Lung (tissue), 12 donors: ENCODE results near the gene RASA2. TPM values are rescaled to one million over a fixed set of nuclear protein-coding genes. Genes with fewer than 3 reads are reported as not detected.

Experiments used
- ATAC-seq: fragments of 200-7000 bp; cut with Tn5 transposase; one replicate; pipeline ENCODE4 v1.9.1; 2020; ENCODE audit warnings: moderate number of reproducible peaks; ENCODE audit not compliant: insufficient read depth, low FRiP score
- DNase-seq, 3 donors: peaks; one replicate each; pipeline ENCODE4 v3.0.0-alpha.2; 2013 to 2017
- H3K27ac ChIP-seq, 2 donors: one replicate each; pipeline ENCODE4 v1.5.1; 2013; ENCODE audit warnings: mild to moderate bottlenecking in 2 of 2, moderate library complexity in 2 of 2, control low read depth in 1 of 2, inconsistent platforms in 1 of 2, low read depth in 1 of 2, low read length in 1 of 2
- H3K27me3 ChIP-seq, 3 donors: one replicate each; pipeline ENCODE4 v1.5.1; 2013; ENCODE audit warnings: low read length in 2 of 3; ENCODE audit not compliant: control insufficient read depth in 3 of 3, insufficient read depth in 3 of 3
- H3K36me3 ChIP-seq, 4 donors: one replicate each; pipeline ENCODE4 v1.5.1; 2013; ENCODE audit warnings: low read length in 4 of 4, mild to moderate bottlenecking in 1 of 4, moderate library complexity in 1 of 4; ENCODE audit not compliant: control insufficient read depth in 4 of 4, insufficient read depth in 4 of 4
- H3K4me1 ChIP-seq, 5 donors: one replicate each; pipeline ENCODE4 v1.5.1; 2013; ENCODE audit warnings: low read length in 5 of 5, mild to moderate bottlenecking in 2 of 5, moderate library complexity in 1 of 5; ENCODE audit not compliant: control insufficient read depth in 5 of 5, insufficient read depth in 5 of 5
- H3K4me3 ChIP-seq: one replicate; pipeline ENCODE4 v1.5.1; 2013; ENCODE audit warnings: mild to moderate bottlenecking, control low read depth, moderate library complexity
- H3K9ac ChIP-seq, 2 donors: one replicate each; pipeline ENCODE4 v1.5.1; 2013; ENCODE audit warnings: low read length in 2 of 2, control low read depth in 1 of 2; ENCODE audit not compliant: insufficient read depth in 1 of 2
- H3K9me3 ChIP-seq, 4 donors: one replicate each; pipeline ENCODE4 v1.5.1; 2013; ENCODE audit warnings: low read length in 3 of 4, mild to moderate bottlenecking in 1 of 4, moderate library complexity in 1 of 4; ENCODE audit not compliant: control insufficient read depth in 4 of 4, insufficient read depth in 3 of 4
- WGBS, 2 donors: extraction: QIAGEN DNeasy Blood & Tissue Kit; methylation state at CpG; one replicate each; pipeline ENCODE4 v1.1.7; 2013; 5-methylcytosine and 5-hydroxymethylcytosine counted together
- polyA plus RNA-seq, 2 donors: library from polyadenylated mRNA; stranded (reverse); fragments of 200-250 nt; gene quantifications; one replicate each; pipeline ENCODE4 v1.2.1, GENCODE V29; 2013
- total RNA-seq, 2 donors: library from RNA; depleted of rRNA in 1 of 2; stranded (reverse); fragments of >200 nt in 1 of 2; gene quantifications; one replicate each; pipeline ENCODE4 v1.2.1, GENCODE V29; 2014 to 2021
- TF ChIP-seq, protein P1 (sequence below): IDR thresholded peaks from 2 replicates; pipeline ENCODE4 v1.5.1; 2012; ENCODE audit warnings: mild to moderate bottlenecking; ENCODE audit errors: control extremely low read depth, extremely low read depth
- donor health status: control.
- donor health status: control.
- donor health status: Bipolar disorder and iron deficiency.
- donor health status: healthy.
- donor health status: DM: yes; HTN: yes; CAD: no.

Gene RASA2
- total and polyA plus RNA-seq, 4 donors, result 6.8 to 27.4 (median 12.9) TPM

DNA sequence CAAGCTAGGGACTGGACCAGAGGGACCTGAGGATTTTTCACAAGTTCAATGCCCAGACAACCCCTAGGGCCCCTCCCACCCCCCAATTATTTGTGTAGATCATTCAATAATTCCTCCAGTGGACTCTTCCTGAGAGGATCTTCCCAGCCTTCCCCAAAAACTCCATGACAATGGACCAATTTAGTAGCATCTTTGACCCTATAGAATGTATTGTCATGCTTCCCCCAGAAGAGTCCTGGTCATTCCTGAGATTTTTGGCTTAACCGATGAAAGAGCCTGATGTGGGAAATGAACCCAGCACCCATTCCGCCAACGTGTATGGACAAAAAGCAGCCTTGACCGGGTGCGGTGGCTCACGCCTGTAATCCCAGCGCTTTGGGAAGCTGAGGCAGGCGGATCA lies 132.1 kb downstream of the RASA2 start:
- TF ChIP-seq, protein P1, sequence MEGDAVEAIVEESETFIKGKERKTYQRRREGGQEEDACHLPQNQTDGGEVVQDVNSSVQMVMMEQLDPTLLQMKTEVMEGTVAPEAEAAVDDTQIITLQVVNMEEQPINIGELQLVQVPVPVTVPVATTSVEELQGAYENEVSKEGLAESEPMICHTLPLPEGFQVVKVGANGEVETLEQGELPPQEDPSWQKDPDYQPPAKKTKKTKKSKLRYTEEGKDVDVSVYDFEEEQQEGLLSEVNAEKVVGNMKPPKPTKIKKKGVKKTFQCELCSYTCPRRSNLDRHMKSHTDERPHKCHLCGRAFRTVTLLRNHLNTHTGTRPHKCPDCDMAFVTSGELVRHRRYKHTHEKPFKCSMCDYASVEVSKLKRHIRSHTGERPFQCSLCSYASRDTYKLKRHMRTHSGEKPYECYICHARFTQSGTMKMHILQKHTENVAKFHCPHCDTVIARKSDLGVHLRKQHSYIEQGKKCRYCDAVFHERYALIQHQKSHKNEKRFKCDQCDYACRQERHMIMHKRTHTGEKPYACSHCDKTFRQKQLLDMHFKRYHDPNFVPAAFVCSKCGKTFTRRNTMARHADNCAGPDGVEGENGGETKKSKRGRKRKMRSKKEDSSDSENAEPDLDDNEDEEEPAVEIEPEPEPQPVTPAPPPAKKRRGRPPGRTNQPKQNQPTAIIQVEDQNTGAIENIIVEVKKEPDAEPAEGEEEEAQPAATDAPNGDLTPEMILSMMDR, result no peak
- peaks cover 0 to 2% (median 0%) of the 10 kb centered on the region in 5 donors for H3K4me1 ChIP-seq
- ATAC-seq, result no peak
- H3K27me3 ChIP-seq, result no peaks in the 10 kb centered on the region
- no peak overlapping the region for H3K4me3 ChIP-seq
- no peak for DNase-seq
- H3K9ac ChIP-seq, result no peak overlapping the region
- no peaks in the 10 kb centered on the region for H3K9me3 ChIP-seq
- 95 to 97% methylated on average over 8 of the region's 8 CpGs for WGBS, 2 donors
- peaks cover 0 to 3% (median under 1%) of the 10 kb centered on the region in 4 donors for H3K36me3 ChIP-seq
- H3K27ac ChIP-seq, result no peak overlapping the region

DNA sequence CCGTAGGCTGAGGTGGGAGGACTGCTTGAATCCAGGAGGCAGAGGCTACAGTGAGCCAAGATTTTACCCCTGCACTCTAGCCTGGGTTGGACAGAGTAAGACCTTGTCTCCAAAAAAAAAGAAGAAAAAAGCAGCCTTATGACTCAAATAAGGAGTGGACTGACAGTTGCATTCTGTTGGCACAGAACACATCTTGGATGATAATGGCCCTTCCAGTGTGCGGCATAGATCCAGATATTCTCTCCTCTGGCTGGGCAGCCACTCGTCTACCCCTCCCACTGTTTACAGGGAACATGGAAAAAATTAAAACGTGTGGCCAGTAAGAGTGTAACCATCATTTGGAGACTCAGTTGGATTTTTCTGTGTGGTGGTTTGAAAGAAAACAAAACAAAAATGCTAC lies 132.6 kb downstream of the RASA2 start:
- H3K4me1 ChIP-seq, result no peaks in the 10 kb centered on the region
- no peaks in the 10 kb centered on the region for H3K9me3 ChIP-seq
- TF ChIP-seq, protein P1, result no peak
- no peak overlapping the region for H3K27ac ChIP-seq
- WGBS, 2 donors, result 77 to 85% methylated on average over 4 of the region's 4 CpGs
- no peak overlapping the region for H3K9ac ChIP-seq
- peaks cover 0 to 3% (median under 1%) of the 10 kb centered on the region in 4 donors for H3K36me3 ChIP-seq
- DNase-seq (peak in 1 of 3 donors; percentile 13), ATAC-seq (no peak)
- H3K4me3 ChIP-seq, result no peak overlapping the region
- H3K27me3 ChIP-seq, result no peaks in the 10 kb centered on the region

DNA sequence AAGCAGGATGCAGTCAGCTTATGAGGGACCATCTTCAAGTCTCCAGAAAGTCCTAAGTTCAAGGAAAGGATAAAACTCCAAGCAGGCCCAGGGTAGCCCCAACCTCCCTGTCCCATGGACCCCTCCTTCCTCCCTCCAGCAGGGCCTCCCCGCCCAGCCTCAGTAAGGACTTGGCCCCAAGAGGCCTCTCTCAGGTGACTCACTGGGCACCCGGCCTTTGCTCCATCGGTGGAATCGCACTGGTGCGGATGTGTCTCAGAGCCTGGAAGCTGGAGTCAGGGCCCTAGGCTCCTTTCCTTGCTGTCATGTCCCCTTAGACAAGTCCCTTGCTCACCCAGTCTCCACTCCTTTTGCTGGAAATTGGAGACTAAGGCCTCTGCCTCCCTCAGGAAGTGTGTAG lies 136.9 kb downstream of the RASA2 start:
- ATAC-seq, result no peak

More for the DNA sequence above, 136.9 kb downstream of the RASA2 start:
- Histone ChIP-seq H3K4me1 (no peaks in the 10 kb centered on the region), H3K4me3 (no peak overlapping the region), H3K9ac (no peak overlapping the region), H3K9me3 (peaks cover 0 to 6% (median 3%) of the 10 kb centered on the region in 4 donors), H3K27me3 (no peaks in the 10 kb centered on the region), H3K36me3 (no peaks in the 10 kb centered on the region), H3K27ac (no peak overlapping the region)
- 77 to 78% methylated on average over 5 of the region's 5 CpGs for WGBS, 2 donors
- TF ChIP-seq, protein P1, result no peak
- no peak for DNase-seq
